Measurements from ENCODE around the gene ZNF574.

Gene ZNF574

DNA sequence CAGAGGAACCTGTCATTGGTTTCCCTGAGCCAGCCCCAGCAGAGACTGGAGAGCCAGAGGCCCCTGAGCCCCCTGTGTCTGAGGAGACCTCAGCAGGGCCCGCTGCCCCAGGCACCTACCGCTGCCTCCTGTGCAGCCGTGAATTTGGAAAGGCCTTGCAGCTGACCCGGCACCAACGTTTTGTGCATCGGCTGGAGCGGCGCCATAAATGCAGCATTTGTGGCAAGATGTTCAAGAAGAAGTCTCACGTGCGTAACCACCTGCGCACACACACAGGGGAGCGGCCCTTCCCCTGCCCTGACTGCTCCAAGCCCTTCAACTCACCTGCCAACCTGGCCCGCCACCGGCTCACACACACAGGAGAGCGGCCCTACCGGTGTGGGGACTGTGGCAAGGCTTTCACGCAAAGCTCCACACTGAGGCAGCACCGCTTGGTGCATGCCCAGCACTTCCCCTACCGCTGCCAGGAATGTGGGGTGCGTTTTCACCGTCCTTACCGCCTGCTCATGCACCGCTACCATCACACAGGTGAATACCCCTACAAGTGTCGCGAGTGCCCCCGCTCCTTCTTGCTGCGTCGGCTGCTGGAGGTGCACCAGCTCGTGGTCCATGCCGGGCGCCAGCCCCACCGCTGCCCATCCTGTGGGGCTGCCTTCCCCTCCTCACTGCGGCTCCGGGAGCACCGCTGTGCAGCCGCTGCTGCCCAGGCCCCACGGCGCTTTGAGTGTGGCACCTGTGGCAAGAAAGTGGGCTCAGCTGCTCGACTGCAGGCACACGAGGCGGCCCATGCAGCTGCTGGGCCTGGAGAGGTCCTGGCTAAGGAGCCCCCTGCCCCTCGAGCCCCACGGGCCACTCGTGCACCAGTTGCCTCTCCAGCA lies 4.2 kb downstream of the ZNF574 start:
- in situ Hi-C loops (cut with MboI; ENCODE audit: low sequenced_read_pairs): no loop called here

DNA sequence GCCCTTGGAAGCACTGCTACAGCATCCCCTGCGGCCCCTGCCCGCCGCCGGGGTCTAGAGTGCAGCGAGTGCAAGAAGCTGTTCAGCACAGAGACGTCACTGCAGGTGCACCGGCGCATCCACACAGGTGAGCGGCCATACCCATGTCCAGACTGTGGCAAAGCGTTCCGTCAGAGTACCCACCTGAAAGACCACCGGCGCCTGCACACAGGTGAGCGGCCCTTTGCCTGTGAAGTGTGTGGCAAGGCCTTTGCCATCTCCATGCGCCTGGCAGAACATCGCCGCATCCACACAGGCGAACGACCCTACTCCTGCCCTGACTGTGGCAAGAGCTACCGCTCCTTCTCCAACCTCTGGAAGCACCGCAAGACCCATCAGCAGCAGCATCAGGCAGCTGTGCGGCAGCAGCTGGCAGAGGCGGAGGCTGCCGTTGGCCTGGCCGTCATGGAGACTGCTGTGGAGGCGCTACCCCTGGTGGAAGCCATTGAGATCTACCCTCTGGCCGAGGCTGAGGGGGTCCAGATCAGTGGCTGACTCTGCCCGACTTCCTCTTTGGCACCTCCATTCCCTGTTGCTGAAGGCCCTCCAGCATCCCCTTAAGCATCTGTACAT lies 4.9 kb downstream of the ZNF574 start:
- in situ Hi-C loops (cut with MboI; ENCODE audit: low sequenced_read_pairs): no loop called here

DNA sequence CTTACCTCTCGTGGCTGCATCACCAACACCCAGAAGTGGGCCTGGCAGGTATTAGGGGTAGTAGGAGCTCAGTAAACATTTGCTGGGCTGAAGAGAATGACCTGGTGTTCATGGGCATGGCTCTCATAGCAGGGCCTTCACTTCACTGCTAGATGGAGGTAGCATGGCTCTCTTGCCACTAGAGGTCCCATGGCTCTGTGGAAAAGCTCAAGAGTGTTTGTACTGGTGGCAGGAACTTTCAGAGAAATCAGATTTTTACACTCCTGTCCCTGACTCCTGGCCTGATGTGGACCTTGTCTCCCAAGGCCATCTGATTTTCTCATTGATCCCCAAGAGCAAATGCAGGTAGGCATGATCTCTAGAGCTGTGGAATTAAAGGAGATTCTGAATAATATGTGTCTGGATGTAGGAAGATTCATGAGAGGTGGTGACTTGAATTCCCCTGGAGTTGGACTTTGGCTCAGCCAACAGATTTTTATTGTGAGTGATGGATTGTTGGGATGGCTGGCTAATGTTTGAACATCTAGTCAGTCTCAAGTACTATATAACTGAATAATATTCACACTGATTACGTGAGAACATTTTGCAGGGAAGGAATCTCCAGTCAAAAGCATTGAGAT lies 5.7 kb downstream of the ZNF574 start:
- in situ Hi-C loops (cut with MboI; ENCODE audit: low sequenced_read_pairs): no loop called here

DNA sequence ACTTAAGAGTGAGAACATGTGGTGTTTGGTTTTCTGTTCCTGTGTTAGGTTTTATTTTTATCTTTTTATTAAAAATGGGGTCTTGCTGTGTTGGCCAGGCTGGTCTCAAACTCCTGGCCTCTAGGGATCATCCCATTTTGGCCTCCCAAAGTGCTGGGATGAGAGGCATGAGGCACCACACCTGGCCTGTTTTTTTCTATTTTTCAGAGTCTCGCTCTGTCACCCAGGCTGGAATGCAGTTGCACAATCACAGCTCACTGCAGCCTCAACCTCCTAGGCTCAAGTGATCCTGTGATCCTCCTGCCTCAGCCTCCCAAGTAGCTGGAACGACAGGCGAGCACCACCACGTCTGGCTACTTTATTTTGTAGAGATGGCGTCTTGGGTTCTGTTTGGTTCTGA lies 7.6 kb downstream of the ZNF574 start:
- in situ Hi-C loops (cut with MboI; ENCODE audit: low sequenced_read_pairs): no loop called here

DNA sequence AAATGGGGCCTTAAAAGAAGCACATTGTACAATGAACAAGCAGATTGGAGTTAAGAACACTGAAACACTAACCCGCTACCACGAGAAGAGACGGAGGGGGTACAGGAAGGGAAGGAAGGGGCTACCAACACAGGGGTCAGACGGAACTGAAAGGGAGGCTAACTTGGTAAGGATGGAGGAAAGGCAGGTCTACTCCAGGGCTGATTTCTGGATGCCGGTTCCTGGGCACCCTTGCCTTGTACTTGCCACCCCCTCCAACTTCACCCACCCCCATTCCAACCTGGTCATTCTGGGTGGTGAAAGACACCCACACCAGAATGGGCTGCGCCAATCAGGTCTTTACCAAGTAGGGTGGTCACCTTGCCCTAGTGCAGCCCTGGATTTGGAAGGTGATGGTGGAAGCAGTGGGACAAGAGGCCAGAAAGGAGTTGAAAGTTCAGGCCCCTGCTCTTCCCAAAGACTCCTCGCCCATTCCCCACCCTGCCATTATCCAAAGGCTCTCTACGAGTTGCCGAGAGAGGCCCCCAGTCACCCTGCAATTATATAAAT lies 10.3 kb downstream of the ZNF574 start:
- in situ Hi-C loops (cut with MboI; ENCODE audit: low sequenced_read_pairs): no loop called here

DNA sequence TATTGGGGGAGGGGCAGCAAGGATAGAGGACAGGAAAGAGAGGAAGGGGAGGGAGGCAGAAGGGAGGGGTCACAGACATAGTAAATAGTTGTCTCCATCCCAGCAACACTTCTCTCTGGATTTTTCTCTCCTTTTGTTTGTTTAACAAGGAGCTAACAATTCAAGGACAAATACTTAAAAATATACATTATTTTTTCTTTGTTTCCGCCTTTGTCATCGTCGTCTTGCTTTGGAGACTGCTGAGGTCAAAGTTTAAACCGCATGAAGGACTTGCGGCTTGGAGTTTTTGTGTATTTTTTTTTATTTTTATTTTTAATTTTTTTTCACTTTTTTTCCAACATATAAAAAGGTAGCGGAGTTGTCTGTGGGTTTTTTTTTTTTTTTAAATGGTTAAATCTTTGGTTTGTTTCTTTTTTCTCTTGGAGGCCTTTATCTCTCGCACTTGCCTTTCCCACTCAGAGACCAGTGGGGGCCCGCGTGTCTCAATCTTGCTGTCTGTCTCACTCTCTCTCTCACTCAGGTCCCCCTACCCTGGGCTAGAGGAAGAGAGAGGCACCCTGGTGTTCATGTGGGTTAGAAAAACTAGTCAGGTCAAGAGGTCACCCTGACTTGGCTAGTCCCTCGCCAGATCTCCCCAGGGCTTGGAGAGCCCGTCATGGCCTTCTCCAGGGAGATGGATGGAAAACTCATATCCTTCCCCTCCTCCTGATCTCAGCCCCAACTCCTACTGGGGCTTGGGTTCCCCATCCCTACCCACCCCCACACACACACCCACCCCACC lies 11.0 kb downstream of the ZNF574 start:
- in situ Hi-C loops (cut with MboI; ENCODE audit: low sequenced_read_pairs): no loop called here

DNA sequence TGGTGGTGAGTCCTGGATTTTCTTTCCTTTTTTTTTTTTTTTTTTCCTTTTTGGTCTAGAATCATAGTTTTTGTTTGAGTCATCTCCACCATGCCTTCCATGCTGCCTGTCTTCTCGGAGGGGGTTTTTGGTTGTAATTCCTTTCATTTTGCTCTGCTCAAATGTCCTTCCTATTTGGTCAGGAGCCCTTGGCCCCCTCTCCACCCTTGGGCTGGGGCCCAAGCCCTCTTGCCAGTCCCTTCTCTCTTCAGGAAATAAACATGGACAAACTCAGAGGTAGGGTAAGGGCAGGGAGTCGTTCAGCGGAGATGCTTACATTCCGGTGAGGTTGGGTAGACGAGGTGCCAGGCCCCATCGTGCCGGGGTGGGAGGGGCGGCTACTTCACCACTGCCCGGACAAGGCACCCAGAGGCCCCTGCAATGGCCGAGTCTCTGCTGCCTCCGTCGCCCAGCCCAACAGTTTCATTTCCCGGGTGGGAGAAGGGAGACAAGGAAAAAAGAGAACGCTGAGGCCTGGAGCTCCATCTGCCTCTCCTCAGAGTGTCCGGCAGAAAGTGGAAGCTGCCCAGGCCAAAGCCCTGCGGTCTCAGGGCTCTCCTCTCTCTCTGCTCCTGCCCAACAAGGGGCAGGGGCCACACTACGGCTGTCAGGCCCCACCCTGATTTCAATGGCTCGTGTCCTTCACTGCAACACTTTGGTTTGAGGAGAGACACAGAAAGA lies 12.7 kb downstream of the ZNF574 start:
- in situ Hi-C loops (cut with MboI; ENCODE audit: low sequenced_read_pairs): no loop called here

DNA sequence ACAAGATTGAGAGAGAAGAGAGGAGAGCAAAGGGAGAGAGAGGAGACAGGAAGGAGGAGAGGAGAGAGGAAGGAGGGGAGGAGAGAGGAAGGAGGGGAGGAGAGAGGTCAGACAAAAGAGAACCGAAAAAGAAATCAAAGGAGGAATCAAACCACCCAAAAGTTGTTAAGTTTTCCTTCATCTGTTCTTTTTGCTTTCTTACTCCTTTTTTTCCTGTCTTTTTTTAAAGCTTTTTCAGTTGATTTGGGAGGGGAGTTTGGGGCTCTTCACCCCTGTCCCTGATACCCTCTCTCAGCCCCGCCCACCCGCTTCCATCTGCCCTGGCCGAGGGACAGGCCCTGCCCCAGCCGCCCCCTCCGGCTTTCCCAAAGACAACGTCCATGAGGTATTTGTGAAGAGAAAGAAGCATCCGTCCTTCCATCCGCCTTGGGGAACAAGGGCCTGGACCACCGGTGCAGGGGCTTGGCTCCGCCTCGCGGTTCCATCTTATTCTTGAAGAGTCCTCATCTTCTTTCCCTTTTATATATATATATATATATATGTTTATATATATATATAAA lies 13.3 kb downstream of the ZNF574 start:
- in situ Hi-C loops (cut with MboI; ENCODE audit: low sequenced_read_pairs): no loop called here

DNA sequence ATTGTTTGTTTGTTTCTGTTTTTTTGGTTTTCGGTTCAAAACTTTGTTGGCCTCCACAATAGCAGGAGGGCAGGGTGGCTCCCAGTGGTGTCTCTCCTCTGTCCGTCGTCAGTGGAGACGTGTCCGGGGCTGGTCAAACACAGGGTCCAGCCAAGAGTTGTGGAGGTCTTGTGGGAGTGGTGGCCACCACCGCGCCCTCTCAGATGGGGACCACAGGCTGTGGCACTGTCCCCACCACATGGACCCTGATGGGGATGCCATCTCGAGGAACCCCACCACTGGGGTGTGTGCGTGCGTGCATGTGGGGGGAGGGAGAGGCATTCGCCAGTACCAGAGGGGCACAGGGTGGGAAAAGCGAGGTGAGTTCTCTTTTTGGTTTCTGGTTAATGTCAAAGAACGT lies 13.8 kb downstream of the ZNF574 start:
- in situ Hi-C loops (cut with MboI; ENCODE audit: low sequenced_read_pairs): no loop called here

DNA sequence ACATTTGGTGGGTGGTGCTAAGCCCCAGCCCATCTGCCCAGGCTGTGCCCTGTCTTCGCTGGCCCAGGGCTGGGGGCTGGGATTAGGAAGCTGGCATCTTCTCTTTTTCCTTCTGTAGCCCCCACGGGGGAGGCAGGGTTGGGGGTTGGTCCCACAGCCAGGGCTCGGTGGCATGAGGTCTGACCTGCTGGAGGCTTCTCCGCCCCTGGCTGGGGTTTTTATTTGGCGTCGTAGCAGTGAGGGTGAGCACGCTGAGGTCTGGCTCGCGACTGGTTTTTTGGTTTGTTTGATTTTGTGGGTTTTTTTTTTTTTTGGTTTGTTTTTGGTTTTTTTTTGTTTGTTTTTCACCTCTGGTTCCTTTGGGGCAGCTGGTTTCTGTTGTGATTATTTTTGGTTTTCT lies 14.7 kb downstream of the ZNF574 start:
- in situ Hi-C loops (cut with MboI; ENCODE audit: low sequenced_read_pairs): no loop called here

DNA sequence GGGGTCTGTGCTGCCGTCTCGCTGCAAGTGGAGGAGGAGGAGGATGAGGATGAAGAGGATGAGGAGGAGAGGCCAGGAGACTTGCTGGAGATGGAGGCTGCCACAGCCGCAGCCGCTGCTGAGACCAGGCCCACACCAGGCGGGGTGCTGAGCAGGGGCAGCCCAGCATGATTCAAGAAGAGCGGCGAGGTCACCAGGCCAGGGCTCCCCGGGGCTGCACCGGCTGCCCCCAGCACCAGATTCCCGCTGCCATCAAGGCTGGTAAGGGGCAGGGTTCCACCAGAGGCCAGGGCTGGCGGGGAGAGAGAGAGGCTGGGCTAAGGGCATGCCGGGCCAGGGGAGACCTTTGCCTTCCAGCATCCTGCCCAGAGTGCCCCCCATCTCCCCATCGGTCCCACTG lies 15.3 kb downstream of the ZNF574 start:
- in situ Hi-C loops (cut with MboI; ENCODE audit: low sequenced_read_pairs): no loop called here

DNA sequence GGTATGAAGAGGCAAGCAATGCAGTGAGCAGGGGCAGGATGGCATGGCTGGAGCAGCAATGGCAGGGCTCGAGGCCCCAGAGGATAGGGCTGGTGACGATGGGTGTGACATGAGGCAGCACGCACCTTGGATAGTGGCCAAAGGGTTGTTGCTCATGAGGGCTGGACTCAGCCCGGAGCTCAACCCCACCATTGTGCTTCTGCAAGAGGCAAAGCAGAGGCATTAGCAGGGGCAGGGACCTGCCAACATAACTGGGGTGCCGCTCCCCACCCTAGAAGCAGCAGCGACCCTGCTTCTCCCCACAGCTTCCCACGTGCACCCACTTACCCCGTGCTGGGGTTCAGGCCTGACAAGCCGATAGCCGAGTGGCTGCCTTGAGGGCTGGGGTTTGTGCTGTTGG lies 15.8 kb downstream of the ZNF574 start:
- in situ Hi-C loops (cut with MboI; ENCODE audit: low sequenced_read_pairs): no loop called here

DNA sequence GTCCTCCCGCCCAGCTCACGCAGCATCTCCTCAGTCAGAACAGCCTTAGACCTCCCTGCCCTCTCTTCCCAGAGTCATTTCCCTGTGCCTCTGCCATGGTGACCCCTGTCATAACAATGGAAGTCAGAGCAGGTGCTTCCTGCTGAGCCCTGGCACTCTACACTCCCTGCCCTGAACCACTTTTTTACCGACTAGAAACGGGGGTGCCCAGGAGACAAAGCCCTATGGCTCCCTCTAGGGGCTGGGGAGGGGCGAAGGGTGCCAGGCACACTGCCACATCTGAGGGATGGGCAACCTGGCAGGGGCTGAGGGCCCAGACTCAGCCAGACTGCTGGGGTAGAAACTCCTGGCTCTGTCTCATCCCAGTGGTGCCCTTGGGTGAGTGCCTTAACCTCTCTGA lies 16.4 kb downstream of the ZNF574 start:
- in situ Hi-C loops (cut with MboI; ENCODE audit: low sequenced_read_pairs): no loop called here

DNA sequence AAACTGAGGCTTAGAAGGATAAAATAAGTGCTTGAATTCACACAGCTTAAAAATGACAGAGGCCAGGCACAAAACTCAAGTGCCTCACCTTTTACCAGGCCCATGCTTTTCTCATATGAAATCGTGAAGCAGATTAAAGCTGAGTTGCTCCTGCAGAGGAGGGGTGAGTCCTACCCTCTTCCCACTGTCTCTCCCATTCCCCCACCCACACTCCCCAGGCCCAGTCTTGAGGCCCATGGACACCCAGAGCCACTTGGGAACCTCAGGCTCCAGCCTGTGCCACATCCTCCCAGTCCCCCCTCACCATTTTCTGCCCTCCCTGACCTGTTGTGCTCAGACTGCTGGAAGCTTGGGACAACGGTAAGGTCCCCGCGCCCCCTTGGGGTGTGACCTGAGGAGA lies 17.5 kb downstream of the ZNF574 start:
- in situ Hi-C loops (cut with MboI; ENCODE audit: low sequenced_read_pairs): no loop called here

DNA sequence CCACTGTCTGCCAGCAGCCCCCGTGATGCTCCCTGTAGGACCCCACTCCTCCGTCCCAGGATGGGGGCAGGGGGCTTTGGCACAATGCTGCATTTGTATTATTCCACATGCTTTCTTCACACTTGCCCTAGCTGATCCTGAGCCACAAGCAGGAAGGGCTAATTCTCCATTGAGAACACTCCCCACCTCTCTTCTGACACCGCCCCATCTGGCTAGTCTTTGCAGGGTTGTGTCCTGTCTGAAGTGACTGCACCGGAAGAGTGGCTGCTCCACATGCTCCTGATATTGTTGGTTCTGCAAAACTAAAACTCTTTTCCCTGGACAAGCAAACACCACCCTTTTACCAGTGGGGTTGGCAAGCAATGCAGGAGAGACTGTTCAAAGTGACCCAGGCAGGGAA lies 18.0 kb downstream of the ZNF574 start:
- in situ Hi-C loops (cut with MboI; ENCODE audit: low sequenced_read_pairs): no loop called here

DNA sequence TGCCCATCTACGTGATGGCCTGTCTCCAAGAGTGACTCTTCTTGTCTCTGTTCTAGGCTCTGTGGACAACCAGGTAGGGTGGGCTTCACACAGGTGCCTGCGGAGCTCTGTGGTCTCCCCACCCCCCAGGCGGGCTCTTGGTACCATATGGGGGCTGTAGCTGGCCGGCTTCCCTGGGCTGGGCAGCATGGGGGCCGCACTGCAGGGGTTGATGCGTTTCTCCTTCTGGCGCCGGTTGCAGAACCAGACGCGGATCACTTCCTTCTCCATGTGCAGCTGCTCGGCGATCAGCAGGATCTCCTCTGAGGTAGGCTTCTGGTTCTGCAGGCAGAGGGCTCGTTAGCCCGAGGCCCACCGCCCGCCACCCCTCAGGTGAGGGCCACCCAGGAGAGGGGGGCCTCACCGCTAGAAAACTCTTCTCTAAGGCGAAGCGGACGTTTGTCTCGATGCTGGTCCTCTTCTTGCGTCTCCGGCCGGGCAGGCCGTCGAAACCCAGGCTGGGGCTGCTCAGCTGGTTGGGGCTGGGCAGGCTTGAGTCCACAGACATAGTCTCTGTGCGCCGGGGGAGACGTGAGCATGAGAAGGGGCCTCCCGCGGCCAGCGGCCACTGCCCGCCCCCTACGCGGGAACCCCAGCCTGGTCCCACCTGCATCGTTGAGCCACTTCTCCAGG lies 19.3 kb downstream of the ZNF574 start:
- in situ Hi-C loops (cut with MboI; ENCODE audit: low sequenced_read_pairs): no loop called here

DNA sequence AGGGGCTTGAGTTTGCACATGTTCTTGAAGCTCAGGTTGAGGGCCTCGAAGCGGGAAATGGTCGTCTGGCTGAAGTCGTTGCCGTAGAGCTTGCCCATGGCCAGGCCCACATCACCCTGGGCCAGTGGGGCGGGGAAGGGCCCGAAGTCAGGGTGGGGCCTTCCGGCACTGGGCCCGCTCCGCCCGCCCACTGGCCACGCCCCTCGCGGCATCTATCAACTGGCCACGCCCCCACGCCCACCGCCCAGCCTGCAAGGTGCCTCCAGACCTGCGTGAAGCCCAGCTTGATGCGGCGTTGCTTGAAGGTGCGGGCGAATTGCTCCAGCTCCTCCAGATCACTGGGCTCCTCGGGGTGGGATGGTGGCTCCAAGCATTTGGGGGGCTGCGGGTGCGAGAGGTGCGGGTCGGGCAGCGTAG lies 19.9 kb downstream of the ZNF574 start:
- in situ Hi-C loops (cut with MboI; ENCODE audit: low sequenced_read_pairs): no loop called here

DNA sequence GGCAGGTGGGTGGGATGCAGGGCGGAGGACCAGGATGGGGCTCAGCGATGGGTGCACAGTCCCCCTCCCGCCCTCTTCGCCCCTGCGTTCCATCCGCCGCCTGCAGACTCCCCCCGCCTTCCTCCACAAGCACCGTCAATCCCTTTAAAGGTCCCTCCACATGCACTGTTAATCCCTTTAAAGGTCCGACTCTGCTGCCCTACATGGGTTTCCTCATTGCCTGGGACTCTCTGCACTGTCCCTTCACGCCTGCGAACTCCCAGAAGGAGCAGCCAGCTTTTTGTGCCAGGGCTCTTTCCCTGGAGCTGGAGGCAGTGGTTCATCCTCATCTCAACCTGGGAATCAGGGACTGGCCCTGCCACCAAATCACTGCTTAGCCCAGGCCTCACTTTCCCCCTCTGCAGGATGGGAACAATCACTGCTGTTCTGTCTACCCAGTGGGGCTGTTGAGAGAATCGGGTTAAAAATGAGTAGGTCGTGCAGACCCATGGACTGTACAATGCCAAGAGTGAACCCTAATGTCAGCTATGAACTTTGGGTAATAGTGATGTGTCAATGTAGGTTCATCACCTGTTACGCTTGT lies 20.4 kb downstream of the ZNF574 start:
- in situ Hi-C loops (cut with MboI; ENCODE audit: low sequenced_read_pairs): no loop called here

DNA sequence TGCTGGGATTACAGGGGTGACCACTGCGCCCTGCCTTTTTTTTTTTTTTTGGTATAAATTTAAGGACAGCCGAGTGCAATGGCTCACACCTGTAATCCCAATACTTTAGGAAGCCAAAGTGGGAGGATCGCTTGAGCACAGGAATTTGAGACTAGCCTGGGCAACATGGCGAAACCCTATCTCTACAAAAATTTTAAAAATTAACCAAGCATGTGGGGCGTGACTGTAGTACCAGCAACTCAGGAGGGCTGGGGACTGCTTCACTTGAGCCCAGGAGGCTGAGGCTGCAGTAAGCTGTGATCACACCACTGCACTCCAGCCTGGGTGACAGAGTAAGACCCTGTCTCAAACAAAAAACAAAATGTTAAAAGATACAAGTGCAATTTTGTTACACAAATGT lies 21.5 kb downstream of the ZNF574 start:
- in situ Hi-C loops (cut with MboI; ENCODE audit: low sequenced_read_pairs): no loop called here

Data from HL-60/S4 treated with phorbol 12-myristate 13-acetate at 8.2 ng/mL for 4 days and 3 days (cell line).